Raji (cell line): ENCODE measurements around the gene MAN1A1.

Experiments used
- POLR2A ChIP-seq: IDR thresholded peaks from 2 replicates; pipeline ENCODE4 v1.6.1; 2011; ENCODE audit warnings: low read depth, low read length, control low read depth; ENCODE audit not compliant: insufficient read depth

The MAN1A1 gene

GRCh38 chr6:119322715-119323350 lies 26.7 kb downstream of the MAN1A1 start:
- TF ChIP-seq POLR2A = no peak

- TF ChIP-seq POLR2A = no peak
These were observed 27.5 kb downstream of the MAN1A1 start for GRCh38 chr6:119322034-119322433.

DNA sequence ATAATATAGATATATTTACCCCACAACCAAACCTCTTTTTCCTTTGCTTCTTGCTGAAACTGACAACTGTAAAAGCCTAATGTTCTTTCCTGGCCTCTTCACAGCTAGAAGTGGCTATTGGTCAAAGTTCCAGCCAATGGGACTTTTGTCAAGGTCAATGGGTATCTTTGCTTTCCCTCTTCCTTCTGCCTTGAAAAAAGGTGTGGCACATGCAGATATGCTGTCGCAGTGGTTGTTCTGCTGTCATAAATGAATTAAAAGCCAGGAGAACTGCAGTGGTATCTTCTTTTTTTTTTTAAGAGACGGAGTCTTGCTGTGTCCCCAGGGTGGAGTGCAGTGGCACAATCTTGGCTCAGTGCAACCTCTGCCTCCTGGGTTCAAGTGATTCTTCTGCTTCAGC lies 29.9 kb downstream of the MAN1A1 start:
- TF ChIP-seq POLR2A = no peak

- no peak for TF ChIP-seq POLR2A
These were observed 30.8 kb downstream of the MAN1A1 start for GRCh38 chr6:119318730-119319129.

- no peak for TF ChIP-seq POLR2A
These were observed 31.4 kb downstream of the MAN1A1 start for GRCh38 chr6:119318176-119318575.

- TF ChIP-seq POLR2A = no peak
These were observed 32.6 kb downstream of the MAN1A1 start for GRCh38 chr6:119317007-119317406.

- TF ChIP-seq POLR2A = no peak
These were observed 34.7 kb downstream of the MAN1A1 start for GRCh38 chr6:119314885-119315272.

DNA sequence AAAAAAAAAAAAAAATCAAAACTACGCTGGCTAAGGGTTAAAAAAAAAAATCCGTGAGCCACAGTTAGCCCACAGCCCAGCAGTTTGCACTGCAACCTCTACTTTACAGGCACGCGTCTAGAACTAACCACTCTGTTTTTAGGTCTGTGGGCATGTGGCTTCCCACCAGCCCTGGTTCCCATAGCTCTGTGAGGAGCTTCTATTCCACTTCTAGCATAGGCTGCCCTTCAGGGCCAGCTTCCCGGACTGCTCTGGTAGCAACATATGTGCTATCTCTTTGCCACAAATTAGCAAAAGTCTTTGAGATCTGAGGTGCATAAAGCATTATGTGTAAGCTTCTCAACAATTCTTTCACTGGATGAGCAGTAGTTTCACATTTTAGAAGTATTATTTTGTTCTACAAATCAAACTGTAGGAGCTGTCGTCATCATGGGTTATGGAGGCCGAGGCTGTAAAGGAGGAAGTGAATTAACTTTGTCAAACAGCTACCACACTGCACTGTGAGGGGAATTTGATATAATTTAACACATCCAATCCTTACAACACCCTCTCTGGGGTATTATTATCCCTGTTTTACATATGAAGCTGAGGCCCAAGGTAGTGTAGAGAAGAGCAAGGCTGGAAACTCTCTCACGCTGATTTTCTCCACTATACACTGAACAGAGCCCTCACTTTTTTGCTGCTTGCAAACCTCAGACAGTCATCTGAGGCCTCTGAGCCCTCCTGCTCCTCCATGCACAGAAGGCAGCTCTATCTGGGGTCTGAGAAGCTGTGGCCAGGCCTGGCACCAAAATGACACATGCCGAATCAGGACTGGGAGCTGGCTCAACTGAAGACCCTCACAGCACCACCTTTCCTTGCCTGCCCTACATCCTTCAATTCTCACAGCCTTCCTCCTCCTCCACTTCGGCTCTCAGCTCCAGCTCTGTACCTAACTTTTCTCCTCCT lies 35.4 kb downstream of the MAN1A1 start:
- TF ChIP-seq POLR2A = peak; percentile 25; the same call in 1 of the 2 replicates

DNA sequence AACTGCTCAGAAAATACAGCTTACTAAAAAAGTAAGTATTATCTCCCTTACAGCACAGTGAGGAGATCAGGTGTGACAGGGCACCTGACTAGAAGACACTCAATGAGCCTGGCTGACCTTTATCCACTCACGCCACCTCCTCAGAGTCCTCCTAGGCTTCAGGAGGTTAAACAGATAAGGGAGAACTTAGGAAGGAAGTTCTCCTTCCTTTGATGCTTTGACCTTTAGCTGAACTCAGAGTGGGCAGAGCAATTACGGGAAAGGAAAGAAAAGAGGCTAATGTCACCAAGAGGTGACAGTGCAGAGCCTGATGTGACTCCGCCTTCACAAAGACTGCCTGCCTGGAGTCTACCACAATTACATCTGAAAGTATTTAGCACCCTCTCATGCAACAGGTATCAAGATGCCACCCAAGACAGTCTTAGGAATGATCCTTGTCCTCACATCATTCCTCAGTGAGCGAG lies 36.7 kb downstream of the MAN1A1 start:
- no peak for TF ChIP-seq POLR2A

DNA sequence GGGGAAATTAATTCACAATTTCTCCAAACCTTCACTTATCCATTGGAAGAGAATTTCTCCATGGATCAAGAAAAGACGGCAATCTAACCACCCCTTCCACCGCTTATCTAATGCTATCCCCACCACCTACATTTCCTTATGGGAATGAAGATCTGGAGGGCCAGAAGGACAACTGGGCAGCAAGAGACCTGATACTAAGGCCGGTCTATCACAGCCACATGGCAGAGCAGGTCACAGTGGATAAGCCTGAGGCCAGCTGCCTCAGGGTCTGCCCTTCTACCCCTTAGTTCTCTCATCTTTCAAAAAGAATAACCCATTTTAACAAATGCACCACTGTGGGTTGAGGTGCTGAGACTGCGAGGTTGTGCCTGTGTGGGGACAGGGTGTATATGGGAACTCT lies 37.1 kb downstream of the MAN1A1 start:
- no peak for TF ChIP-seq POLR2A

DNA sequence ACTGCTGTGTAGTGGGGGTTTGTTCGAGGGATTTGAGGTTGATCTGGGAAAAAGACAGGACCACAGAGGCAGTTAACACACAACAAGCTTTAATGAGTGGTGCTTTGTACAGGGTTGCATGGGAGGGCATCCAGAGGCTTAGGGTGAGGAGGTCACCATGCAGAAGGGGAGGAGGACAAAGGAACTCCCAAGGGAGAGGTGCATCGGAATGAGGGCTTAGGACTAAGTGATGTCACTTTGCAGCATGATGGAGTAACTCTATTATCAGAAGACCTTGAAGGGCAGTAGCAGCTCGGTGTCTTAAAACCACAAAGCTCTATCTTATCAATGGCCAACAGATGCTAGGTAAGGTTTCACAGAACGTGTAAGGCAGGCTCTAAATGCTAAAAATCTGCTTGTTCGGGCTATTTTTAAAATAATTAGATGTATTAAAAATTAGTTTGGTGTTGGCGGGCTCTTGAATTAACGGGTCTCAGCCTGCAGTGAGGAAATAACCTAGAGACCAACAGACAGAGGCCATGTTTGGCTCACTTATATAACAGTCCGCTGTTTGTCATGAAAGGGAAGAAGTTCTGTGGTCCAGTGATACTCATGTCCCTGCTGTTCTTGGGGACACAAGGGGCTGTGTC lies 37.9 kb downstream of the MAN1A1 start:
- no peak for TF ChIP-seq POLR2A

- no peak for TF ChIP-seq POLR2A
These were observed 39.0 kb downstream of the MAN1A1 start for GRCh38 chr6:119310486-119311036.

- TF ChIP-seq POLR2A = no peak
These were observed 40.4 kb downstream of the MAN1A1 start for GRCh38 chr6:119308991-119309657.

DNA sequence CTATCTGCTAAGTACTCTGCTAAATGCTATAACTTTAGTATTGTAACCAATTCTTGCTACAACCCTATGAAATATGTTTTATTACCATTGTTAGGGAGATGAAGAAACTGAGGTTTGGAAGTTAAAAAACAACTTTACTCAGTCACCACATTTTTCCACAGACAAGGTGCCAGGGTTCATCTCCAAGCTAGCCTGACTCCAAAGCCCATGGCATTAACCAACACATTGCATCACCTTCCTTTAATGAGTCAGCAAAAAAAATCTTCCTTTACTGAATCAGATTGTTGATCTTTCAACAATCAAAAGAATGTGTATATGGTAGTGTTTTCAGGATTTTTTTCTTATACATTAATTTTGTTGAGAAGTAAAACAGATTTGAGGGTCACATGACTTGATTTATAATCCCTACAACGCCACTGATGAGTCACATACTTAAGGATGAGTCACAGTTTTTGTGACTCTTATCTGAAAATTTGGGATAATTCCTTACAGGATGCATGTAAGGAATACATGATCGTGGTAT lies 41.5 kb downstream of the MAN1A1 start:
- no peak for TF ChIP-seq POLR2A

DNA sequence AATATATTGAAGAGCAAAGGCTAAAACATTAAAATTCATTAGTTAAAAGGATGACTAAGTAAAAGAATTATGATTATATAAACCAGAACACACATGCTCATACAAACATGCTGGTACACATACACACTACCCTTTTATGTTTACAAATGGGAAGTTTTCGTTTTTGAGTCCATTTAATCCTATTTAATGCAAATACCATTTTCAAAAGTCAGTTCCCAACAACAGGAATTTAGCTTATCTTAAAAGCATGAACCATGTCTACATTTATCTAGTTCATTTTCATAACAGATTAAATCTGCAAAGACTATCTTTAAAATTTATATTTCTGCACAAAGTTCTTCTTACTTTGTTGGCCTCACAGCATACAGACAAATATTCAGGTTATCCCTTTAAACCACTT lies 42.5 kb downstream of the MAN1A1 start:
- TF ChIP-seq POLR2A = no peak
